GM12873 (cell line): ENCODE results near the gene CFAP126.

Source experiments
- CTCF ChIP-seq: IDR thresholded peaks from 2 replicates; pipeline ENCODE4 v1.5.1; 2012; ENCODE audit warnings: low read depth, mild to moderate bottlenecking, moderate library complexity, low read length, control low read depth; ENCODE audit not compliant: insufficient read depth; ENCODE audit errors: missing control alignments

CFAP126 gene

GRCh38 chr1:161324020-161324419, 43.7 kb downstream of the CFAP126 start:
- no peak for TF ChIP-seq CTCF
